GM12872 (cell line): ENCODE results near the gene PKD2L1.

Experiments used
- CTCF ChIP-seq: IDR thresholded peaks from 3 replicates; pipeline ENCODE4 v1.5.1; 2011; ENCODE audit warnings: low read depth, mild to moderate bottlenecking, low read length, moderate library complexity; ENCODE audit not compliant: insufficient read depth

PKD2L1 gene

GRCh38 chr10:100238429-100238828 lies 91.6 kb downstream of the PKD2L1 start:
- no peak for TF ChIP-seq CTCF
